ENCODE data around the gene NAV3. TPM values are rescaled to one million over a fixed set of nuclear protein-coding genes. Genes with fewer than 3 reads are reported as not detected.

Gene NAV3
- total RNA-seq, 1 donor = 121 TPM

GRCh38 chr12:77999074-77999715, 168.5 kb downstream of the NAV3 start:
- DNase-seq (ENCODE audit: low read depth) = no peak
- no peak for TF ChIP-seq CTCF (IDR thresholded peaks at IDR 0.05; ENCODE audit: insufficient read depth, low read length)
- H3K4me3 ChIP-seq (ENCODE audit: low read depth, low read length) = no peak overlapping the region

GRCh38 chr12:78002878-78003277, 172.2 kb downstream of the NAV3 start:
- DNase-seq (ENCODE audit: low read depth) = peak; percentile 63
- TF ChIP-seq CTCF (IDR thresholded peaks at IDR 0.05; ENCODE audit: insufficient read depth, low read length) = no peak
- H3K4me3 ChIP-seq (ENCODE audit: low read depth, low read length) = no peak overlapping the region

GRCh38 chr12:78004249-78005093, 173.8 kb downstream of the NAV3 start:
- DNase-seq (ENCODE audit: low read depth) = no peak
- no peak for TF ChIP-seq CTCF (IDR thresholded peaks at IDR 0.05; ENCODE audit: insufficient read depth, low read length)
- H3K4me3 ChIP-seq (ENCODE audit: low read depth, low read length) = no peak overlapping the region

- no peak for TF ChIP-seq CTCF (IDR thresholded peaks at IDR 0.05; ENCODE audit: insufficient read depth, low read length)
- no peak overlapping the region for H3K4me3 ChIP-seq (ENCODE audit: low read depth, low read length)
- no peak for DNase-seq (ENCODE audit: low read depth)
Observed at GRCh38 chr12:78005094-78005492, 174.4 kb downstream of the NAV3 start.

- DNase-seq (ENCODE audit: low read depth) = no peak
- H3K4me3 ChIP-seq (ENCODE audit: low read depth, low read length) = no peak overlapping the region
- TF ChIP-seq CTCF (IDR thresholded peaks at IDR 0.05; ENCODE audit: insufficient read depth, low read length) = no peak
Observed at GRCh38 chr12:78007173-78007572, 176.5 kb downstream of the NAV3 start.

GRCh38 chr12:78009031-78009430, 178.3 kb downstream of the NAV3 start:
- no peak overlapping the region for H3K4me3 ChIP-seq (ENCODE audit: low read depth, low read length)
- TF ChIP-seq CTCF (IDR thresholded peaks at IDR 0.05; ENCODE audit: insufficient read depth, low read length) = no peak
- DNase-seq (ENCODE audit: low read depth) = no peak
